ENCODE results near the gene ARFGAP3. TPM values are rescaled to one million over a fixed set of nuclear protein-coding genes. Genes with fewer than 3 reads are reported as not detected.

The ARFGAP3 gene
- total RNA-seq, 2 donors from 2014 or later, result 32.0 to 32.8 TPM

DNA sequence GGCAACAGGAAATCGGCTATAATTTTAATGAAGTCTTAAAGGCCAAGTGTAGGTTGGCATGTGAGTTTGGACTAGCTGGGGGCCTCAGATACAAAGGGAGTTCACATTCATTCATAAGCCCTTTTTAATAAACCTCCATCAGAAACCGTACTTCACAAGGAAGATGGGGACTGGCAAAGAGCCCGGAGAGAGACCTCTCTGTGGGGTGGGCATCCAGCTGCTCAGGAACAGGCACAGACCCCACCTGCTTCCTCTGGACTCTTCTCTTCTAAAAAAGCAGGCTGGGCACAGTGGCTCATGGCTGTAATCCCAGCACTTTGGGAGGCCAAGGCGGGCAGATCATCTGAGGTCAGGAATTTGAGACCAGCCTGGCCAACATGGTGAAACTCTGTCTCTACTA, 3.9 kb upstream of the ARFGAP3 start:
- H3K4me3 Mint-ChIP-seq, result no peak overlapping the region
- no peak for ATAC-seq (replicated peaks)
- H3K9me3 Mint-ChIP-seq, result no peaks in the 10 kb centered on the region
- peaks cover 15% of the 10 kb centered on the region for H3K36me3 Mint-ChIP-seq (ENCODE audit: low read depth)
- H3K27ac Mint-ChIP-seq, result no peak overlapping the region
- H3K27me3 Mint-ChIP-seq, result no peaks in the 10 kb centered on the region
- H3K4me1 Mint-ChIP-seq, result peaks cover 11% of the 10 kb centered on the region

DNA sequence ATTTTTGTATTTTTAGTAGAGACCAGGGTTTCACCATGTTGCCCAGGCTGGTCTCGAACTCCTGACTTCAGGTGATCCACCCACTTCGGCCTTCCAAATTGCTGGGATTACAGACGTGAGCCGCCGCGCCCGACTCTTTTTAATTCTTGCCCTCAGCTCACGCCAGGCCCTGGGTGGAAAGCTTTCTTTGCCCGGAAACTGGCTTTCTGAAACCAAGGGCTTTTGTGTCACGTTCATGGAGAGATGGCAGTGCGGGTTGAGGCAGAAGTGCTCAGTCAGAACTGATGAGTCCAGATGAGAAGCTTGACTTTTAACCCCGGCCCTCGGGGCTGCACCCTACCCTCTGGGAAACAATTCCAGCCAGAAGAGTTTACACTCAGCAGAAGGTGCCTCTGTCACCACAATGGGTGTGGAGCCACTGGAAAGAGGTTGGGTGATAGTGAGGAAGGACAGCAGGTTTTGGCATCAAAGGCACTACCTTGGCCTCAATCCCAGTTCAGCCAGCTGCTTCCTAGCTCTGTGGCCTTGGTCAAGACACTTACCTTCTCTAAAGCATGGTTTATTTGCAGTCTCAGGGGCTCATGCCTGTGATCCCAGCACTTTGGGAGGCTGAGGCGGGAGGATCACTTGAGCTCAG, 890 bp upstream of the ARFGAP3 start:
- Mint-ChIP-seq H3K9me3 (no peaks in the 10 kb centered on the region), H3K27ac (no peak overlapping the region), H3K4me3 (peak overlapping the region; percentile 94), H3K27me3 (no peaks in the 10 kb centered on the region), H3K36me3 (ENCODE audit: low read depth) (peaks cover 6% of the 10 kb centered on the region), H3K4me1 (peaks cover 5% of the 10 kb centered on the region)
- ATAC-seq (replicated peaks), result no peak

DNA sequence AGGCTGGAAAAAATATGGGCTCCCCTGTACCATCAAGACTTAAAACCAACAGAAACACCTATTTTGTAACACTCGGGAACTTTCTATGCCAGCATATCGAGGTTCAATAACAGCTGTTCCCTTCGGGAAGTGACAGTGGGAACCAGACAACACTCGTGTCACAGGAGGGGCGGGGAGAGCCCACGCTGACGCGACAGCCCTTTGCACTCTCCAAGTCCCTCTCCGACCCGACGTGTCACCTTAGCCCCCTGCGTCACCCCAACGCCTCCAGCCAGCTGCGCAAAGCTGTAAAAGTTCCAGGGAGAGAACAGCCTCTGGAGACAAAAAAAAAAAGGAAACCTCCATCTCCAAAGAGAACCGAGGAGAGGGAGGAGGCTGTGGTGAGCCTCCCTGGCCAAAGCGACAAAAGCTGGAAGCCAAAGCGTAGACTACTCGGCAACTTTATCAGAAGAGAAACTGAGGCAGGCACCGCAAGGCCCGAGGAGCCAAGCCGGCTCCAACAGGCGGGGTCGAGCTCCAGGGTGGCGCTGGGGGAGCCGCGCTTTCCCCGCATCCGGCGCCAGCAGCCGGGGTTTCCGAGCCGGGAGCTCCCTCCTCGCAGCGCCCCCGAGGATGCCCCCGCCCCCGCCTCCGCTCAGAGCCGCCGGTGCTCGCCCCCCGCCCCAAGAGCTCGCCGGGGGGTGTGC, 751 bp downstream of the ARFGAP3 start:
- ATAC-seq (replicated peaks), result peak; percentile 53
- peak overlapping the region; percentile 97 for H3K27ac Mint-ChIP-seq
- no peaks in the 10 kb centered on the region for H3K9me3 Mint-ChIP-seq
- H3K27me3 Mint-ChIP-seq, result no peaks in the 10 kb centered on the region
- peaks cover 6% of the 10 kb centered on the region for H3K36me3 Mint-ChIP-seq (ENCODE audit: low read depth)
- H3K4me1 Mint-ChIP-seq, result peaks cover under 1% of the 10 kb centered on the region
- H3K4me3 Mint-ChIP-seq, result peak overlapping the region; percentile 94

DNA sequence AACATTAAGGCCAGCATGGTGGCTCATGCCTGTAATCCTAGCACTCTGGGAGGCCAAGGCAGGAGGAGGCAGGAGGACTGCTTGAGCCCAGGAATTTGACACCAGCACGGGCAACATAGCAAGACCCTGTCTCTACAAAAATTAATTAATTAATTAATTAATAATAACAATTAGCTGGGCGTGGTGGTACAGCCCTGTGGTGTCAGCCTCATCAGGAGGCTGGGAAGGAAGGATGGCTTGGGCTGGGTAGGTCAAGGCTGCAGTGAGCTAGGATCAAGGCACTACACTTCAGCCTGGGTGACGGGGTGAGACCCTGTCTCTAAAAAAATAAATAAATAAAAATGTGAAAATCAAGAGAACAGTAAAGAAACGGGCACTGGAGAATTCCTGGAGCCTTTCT, 1.4 kb downstream of the ARFGAP3 start:
- no peak for ATAC-seq (replicated peaks)
- H3K9me3 Mint-ChIP-seq, result no peaks in the 10 kb centered on the region
- peak overlapping the region; percentile 97 for H3K27ac Mint-ChIP-seq
- peaks cover 5% of the 10 kb centered on the region for H3K4me1 Mint-ChIP-seq
- H3K27me3 Mint-ChIP-seq, result no peaks in the 10 kb centered on the region
- H3K4me3 Mint-ChIP-seq, result peak overlapping the region; percentile 94
- peaks cover 6% of the 10 kb centered on the region for H3K36me3 Mint-ChIP-seq (ENCODE audit: low read depth)

DNA sequence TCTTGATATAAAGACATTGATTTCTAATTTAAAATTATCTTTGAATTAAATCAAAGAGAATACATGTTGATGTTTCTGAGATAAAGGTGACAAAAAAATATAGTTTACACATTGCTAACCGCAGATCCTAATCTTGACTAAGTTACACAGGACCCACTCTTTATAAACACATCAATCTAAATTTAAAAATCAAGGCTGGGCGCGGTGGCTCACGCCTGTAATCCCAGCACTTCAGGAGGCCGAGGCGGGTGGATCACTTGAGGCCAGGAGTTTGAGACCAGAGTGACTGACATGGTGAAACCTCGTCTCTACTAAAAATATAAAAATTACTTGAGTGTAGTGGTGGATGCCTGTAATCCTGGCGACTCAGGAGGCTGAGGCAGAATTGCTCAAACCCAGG, 1.9 kb downstream of the ARFGAP3 start:
- Mint-ChIP-seq H3K4me1 (peaks cover 5% of the 10 kb centered on the region), H3K4me3 (peak overlapping the region; percentile 94), H3K36me3 (ENCODE audit: low read depth) (peaks cover 6% of the 10 kb centered on the region), H3K9me3 (no peaks in the 10 kb centered on the region), H3K27me3 (no peaks in the 10 kb centered on the region), H3K27ac (no peak overlapping the region)
- ATAC-seq (replicated peaks), result no peak

DNA sequence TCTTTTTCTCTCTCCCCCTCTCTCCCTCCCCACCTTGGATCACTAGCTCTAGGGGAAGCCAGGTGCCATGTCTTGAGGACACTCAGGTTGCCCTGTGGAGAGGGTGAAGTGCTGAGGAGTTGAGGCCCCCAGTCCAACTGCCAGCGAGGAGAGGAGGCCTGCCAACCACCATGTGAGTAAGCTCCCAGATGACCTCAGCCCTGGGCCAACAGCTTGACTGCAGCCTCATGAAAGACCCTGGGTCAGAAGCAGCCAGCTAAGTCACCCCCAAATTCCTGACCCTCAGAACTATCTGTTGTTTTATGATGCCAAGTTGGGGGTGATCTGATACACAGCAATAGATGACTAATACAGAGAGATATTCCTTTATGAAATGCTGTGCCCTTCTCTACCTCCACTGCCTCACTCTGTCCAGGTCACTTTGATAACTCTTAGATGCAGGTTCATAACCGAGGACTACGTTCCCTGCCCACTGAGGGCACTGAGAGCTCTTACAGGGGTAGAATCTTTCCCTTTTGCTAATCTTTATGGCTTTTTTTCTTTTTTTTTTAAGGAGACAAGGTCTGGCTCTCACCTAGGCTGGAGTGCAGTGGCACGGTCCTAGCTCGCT, 8.0 kb downstream of the ARFGAP3 start:
- Mint-ChIP-seq H3K9me3 (no peaks in the 10 kb centered on the region), H3K4me1 (peaks cover 13% of the 10 kb centered on the region), H3K36me3 (ENCODE audit: low read depth) (peaks cover 36% of the 10 kb centered on the region), H3K4me3 (no peak overlapping the region), H3K27me3 (no peaks in the 10 kb centered on the region), H3K27ac (peak overlapping the region; percentile 52)
- ATAC-seq (replicated peaks), result no peak

DNA sequence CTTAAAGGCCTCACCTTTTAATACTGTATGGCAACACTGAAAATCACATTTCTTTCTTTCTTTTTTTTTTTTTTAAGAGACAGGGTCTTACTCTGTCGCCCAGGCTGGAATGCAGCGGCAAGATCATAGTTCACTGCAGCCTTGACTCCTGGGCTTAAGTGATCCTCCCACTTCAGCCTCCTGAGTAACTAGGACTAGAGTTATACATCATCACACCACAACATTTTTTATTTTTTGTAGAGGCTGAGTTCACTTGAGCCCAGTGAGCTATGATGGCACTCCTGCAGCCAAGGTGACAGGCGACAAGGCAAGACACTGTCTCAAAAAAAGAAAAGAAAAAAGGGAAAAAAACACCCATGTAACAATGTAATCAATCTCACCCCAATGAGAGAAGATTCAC, 10.0 kb downstream of the ARFGAP3 start:
- Mint-ChIP-seq H3K4me1 (peaks cover 13% of the 10 kb centered on the region), H3K27ac (no peak overlapping the region), H3K9me3 (no peaks in the 10 kb centered on the region), H3K27me3 (no peaks in the 10 kb centered on the region), H3K4me3 (no peak overlapping the region), H3K36me3 (ENCODE audit: low read depth) (peaks cover 54% of the 10 kb centered on the region)
- ATAC-seq (replicated peaks), result no peak

DNA sequence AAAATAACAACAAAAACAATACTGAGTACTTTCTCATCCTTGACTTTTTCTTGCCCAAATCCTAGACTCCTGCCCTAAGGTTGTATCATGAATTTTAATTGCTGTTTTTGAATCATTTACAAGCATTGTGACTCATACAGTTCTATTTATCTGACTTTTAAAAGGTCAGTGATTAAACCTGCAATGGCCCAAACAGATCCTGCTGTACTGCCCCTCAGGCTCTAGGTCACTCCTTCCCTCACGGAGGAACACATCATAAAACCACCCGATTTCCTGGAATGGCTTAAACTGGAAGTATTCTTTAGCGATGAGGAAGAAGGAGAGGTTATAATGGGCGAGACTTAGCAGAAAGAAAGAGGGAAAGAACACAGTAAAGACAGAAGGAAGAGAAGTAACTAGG, 12.3 kb downstream of the ARFGAP3 start:
- no peaks in the 10 kb centered on the region for H3K9me3 Mint-ChIP-seq
- H3K4me3 Mint-ChIP-seq, result no peak overlapping the region
- peaks cover 9% of the 10 kb centered on the region for H3K4me1 Mint-ChIP-seq
- no peaks in the 10 kb centered on the region for H3K27me3 Mint-ChIP-seq
- peaks cover 73% of the 10 kb centered on the region for H3K36me3 Mint-ChIP-seq (ENCODE audit: low read depth)
- H3K27ac Mint-ChIP-seq, result peak overlapping the region; percentile 65
- ATAC-seq (replicated peaks), result no peak

DNA sequence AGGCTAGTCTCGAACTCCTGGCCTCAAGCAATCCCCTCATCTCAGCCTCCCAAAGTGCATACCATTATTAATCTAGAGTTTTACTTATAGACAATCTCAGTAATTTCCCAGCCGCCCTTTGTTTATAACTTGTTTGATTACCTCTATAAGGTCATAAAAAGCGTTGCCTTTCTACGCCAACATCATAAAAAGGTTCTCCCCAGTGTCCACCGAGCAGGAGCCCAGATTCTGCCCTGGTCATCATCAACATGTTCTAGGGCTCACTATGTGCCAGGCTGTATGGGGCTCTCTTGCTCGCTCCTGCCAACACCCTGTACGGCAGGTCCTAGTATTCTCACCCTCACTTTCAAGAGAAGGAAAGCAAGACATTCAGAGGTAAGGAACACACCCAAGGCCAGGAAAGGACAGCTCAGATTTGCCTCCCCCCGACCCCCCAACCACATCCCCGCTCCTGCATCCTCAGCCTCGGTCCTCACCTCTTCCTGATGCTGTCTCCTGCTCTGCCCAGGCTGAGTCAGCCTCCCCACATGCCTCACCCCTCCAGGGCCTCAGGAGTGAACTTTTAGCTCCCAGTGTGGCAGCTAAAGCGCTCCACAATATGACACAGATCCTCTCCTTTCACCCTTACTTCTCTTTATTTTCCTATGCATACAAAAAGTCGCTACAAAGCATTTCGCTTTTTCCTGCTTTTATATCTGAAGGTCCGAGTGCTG, 14.3 kb downstream of the ARFGAP3 start:
- Mint-ChIP-seq H3K4me1 (peaks cover 9% of the 10 kb centered on the region), H3K27me3 (no peaks in the 10 kb centered on the region), H3K9me3 (no peaks in the 10 kb centered on the region), H3K36me3 (ENCODE audit: low read depth) (peaks cover 92% of the 10 kb centered on the region), H3K4me3 (no peak overlapping the region), H3K27ac (peak overlapping the region; percentile 12)
- ATAC-seq (replicated peaks), result no peak

DNA sequence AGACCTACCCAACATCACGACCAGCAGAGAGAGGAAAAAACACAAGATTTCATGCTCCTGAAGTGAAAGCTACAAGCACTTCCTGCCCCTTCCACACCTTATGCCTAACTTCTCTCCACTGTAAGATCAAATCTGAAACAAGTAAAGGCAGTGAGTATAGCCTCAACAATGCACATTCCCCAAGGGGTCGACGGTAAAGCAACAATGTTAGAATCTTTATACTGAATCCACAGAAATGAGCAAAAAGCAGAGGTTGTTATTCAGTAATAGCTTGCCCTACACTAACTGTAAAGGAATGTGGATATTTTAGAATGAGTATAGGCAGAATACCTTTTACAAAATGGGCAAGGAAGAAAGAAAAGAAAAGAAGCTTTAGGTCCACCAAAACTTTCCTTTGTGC, 15.6 kb downstream of the ARFGAP3 start:
- H3K27ac Mint-ChIP-seq, result no peak overlapping the region
- H3K4me3 Mint-ChIP-seq, result no peak overlapping the region
- peaks cover 9% of the 10 kb centered on the region for H3K4me1 Mint-ChIP-seq
- H3K27me3 Mint-ChIP-seq, result no peaks in the 10 kb centered on the region
- no peak for ATAC-seq (replicated peaks)
- H3K9me3 Mint-ChIP-seq, result no peaks in the 10 kb centered on the region
- peaks cover 91% of the 10 kb centered on the region for H3K36me3 Mint-ChIP-seq (ENCODE audit: low read depth)

DNA sequence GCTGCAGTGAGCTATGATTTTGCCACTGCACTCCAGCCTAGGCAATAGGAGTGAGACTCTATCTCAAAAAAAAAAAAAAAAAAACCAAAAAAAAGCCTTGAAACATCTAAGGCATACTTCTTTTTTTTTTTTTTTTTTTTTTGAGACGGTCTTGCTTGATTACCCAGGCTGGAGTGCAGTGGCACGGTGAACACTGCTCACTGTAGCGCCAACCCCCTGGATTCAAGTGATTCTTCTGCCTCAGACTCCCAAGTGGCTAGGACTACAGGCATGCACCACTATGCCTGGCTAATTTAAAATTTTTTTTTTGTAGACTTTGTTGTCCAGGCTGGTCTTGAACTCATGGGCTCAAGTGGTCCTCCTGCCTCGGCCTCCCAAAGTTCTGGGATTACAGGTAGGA, 19.5 kb downstream of the ARFGAP3 start:
- Mint-ChIP-seq H3K4me3 (no peak overlapping the region), H3K27me3 (no peaks in the 10 kb centered on the region), H3K27ac (no peak overlapping the region), H3K4me1 (peaks cover 3% of the 10 kb centered on the region), H3K9me3 (no peaks in the 10 kb centered on the region), H3K36me3 (ENCODE audit: low read depth) (peaks cover 91% of the 10 kb centered on the region)
- ATAC-seq (replicated peaks), result no peak

DNA sequence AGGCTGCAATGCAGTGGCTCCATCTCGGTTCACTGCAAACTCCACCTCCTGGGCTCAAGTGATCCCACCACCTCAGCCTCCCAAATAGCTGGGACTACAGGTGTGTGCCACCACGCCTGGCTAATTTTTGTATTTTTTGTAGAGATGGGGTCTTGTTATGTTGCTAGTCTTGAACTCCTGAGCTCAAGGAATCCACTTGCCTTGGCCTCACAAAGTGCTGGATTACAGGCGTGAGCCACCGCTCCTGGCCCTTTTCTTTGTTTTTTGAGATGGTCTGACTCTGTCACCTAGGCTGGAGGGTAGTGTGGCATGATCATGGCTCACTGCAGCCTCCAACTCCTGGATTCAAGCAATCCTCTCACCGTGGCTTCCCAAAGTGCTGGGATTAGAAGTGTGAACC, 21.0 kb downstream of the ARFGAP3 start:
- no peaks in the 10 kb centered on the region for H3K9me3 Mint-ChIP-seq
- no peaks in the 10 kb centered on the region for H3K27me3 Mint-ChIP-seq
- ATAC-seq (replicated peaks), result no peak
- H3K36me3 Mint-ChIP-seq (ENCODE audit: low read depth), result peaks cover 96% of the 10 kb centered on the region
- peaks cover 3% of the 10 kb centered on the region for H3K4me1 Mint-ChIP-seq
- no peak overlapping the region for H3K4me3 Mint-ChIP-seq
- H3K27ac Mint-ChIP-seq, result no peak overlapping the region

DNA sequence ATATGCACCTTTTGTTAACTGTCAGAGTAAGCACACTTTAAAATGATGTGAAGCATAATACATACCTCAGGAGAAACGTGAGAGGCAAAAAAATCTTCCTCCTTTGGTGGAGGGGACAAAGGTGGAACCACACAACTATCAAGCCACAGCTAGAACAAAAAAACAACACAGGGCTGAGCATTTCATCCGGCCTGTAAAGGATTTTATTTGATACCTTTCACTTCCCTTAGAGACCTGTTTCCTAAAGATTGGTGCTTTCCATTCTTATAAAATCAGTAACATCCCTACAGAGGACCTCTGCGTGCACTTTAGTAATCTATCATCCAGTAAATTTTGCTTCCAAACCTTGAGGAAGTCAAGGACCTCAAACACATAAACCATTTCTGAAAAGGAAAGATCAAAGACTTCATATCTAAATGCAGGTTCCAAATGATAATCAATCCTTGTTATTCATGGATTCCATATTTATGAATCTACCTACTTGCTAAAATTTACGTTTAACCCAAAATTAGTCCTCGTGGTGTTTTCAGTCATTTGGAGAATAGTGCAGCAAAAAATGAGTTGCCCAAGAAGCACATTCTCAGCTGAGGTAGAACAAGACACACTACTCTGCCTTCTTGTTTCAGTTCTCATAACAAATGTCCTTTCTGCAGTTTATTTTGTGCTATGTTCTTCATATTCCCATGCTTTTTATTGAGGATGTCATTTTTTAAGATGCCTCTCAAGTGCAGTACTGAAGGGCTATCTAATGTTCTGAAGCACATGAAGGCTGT, 22.7 kb downstream of the ARFGAP3 start:
- Mint-ChIP-seq H3K4me1 (peaks cover 8% of the 10 kb centered on the region), H3K9me3 (no peaks in the 10 kb centered on the region), H3K27me3 (no peaks in the 10 kb centered on the region), H3K4me3 (no peak overlapping the region), H3K27ac (peak overlapping the region; percentile 57), H3K36me3 (ENCODE audit: low read depth) (peaks cover 96% of the 10 kb centered on the region)
- ATAC-seq (replicated peaks), result no peak

DNA sequence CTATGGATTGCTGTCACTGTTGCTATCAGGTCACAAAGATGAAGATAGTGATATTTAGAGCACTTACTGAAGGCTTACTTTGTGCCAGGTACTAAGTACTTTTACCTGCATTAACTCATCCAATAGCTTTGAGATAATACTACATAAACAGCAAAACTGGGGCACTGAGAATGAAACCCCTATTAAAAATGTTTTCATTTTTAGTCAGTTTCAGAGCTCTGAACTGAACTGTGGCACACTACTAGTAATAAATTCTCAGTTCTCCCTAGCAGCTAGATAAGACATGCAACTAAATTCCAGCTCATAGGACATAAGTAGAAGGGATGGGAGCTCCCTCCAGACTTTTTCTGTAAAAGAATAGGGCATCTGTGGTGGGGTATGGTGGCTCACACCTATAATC, 24.0 kb downstream of the ARFGAP3 start:
- H3K36me3 Mint-ChIP-seq (ENCODE audit: low read depth), result peaks cover 96% of the 10 kb centered on the region

More for the DNA sequence above, 24.0 kb downstream of the ARFGAP3 start:
- no peaks in the 10 kb centered on the region for H3K9me3 Mint-ChIP-seq
- H3K27me3 Mint-ChIP-seq, result no peaks in the 10 kb centered on the region
- ATAC-seq (replicated peaks), result no peak
- H3K4me1 Mint-ChIP-seq, result peaks cover 8% of the 10 kb centered on the region
- H3K27ac Mint-ChIP-seq, result peak overlapping the region; percentile 10
- H3K4me3 Mint-ChIP-seq, result no peak overlapping the region

Measured in activated T-helper 17 cell treated with anti-CD3 and anti-CD28 coated beads, Interleukin-2, amount 50 U/mL, for 72 hours (primary cell).